GM19351 (cell line): ENCODE data around the gene DDB1.

Experiments used
- ATAC-seq: cut with Tn5 transposase; IDR thresholded peaks from one replicate; pipeline ENCODE4 v1.9.1; 2021; ENCODE audit warnings: mild to moderate bottlenecking, moderate library complexity; ENCODE audit not compliant: unreplicated experiment

DDB1 gene

GRCh38 chr11:61298663-61299244, 34.2 kb downstream of the DDB1 start:
- no peak for ATAC-seq

GRCh38 chr11:61297746-61298145, 35.2 kb downstream of the DDB1 start:
- ATAC-seq = no peak

- no peak for ATAC-seq
Measured at GRCh38 chr11:61297341-61297740, 35.6 kb downstream of the DDB1 start.

GRCh38 chr11:61295596-61295926, 37.3 kb downstream of the DDB1 start:
- ATAC-seq = no peak

- peak; percentile 81 for ATAC-seq
Measured at GRCh38 chr11:61294717-61295595, 37.9 kb downstream of the DDB1 start, which contains the start of gene VWCE. Gene VWCE (minus strand): TSS chr11:61295316. CDS start chr11:61295037, 279 bp downstream.

GRCh38 chr11:61293867-61294716, 38.8 kb downstream of the DDB1 start:
- ATAC-seq = peak; percentile 39

GRCh38 chr11:61292356-61292755, 40.5 kb downstream of the DDB1 start:
- no peak for ATAC-seq

GRCh38 chr11:61290905-61291690, 41.8 kb downstream of the DDB1 start:
- ATAC-seq = no peak

GRCh38 chr11:61287338-61287977, 45.4 kb downstream of the DDB1 start:
- ATAC-seq = no peak

GRCh38 chr11:61283613-61284012, 49.3 kb downstream of the DDB1 start:
- ATAC-seq = no peak

GRCh38 chr11:61281581-61282250, 51.2 kb downstream of the DDB1 start:
- no peak for ATAC-seq

GRCh38 chr11:61280883-61281580, 51.9 kb downstream of the DDB1 start:
- no peak for ATAC-seq

GRCh38 chr11:61279934-61280659, 52.8 kb downstream of the DDB1 start:
- ATAC-seq = no peak

- no peak for ATAC-seq
Measured at GRCh38 chr11:61278001-61278470, 54.9 kb downstream of the DDB1 start.

- ATAC-seq = no peak
Measured at GRCh38 chr11:61277186-61278000, 55.5 kb downstream of the DDB1 start.

GRCh38 chr11:61275191-61275590, 57.7 kb downstream of the DDB1 start:
- no peak for ATAC-seq

GRCh38 chr11:61274084-61274483, 58.8 kb downstream of the DDB1 start:
- no peak for ATAC-seq
